ENCODE measurements around the gene KRTAP16-1.

GRCh38 chr17:41351177-41351576 is 42.1 kb upstream of the KRTAP16-1 start:
- TF ChIP-seq CTCF (conservative IDR thresholded peaks at IDR 0.05; ENCODE audit: low read depth, low read length) = no peak
- TF ChIP-seq EZH2 (IDR thresholded peaks at IDR 0.05; ENCODE audit: borderline replicate concordance, low read depth, low read length, poor library complexity, severe bottlenecking) = no peak
